Endothelial cell of umbilical vein (primary cell): ENCODE measurements around the gene MTO1. TPM values are rescaled to one million over a fixed set of nuclear protein-coding genes. Genes with fewer than 3 reads are reported as not detected.
"Not testable (repeated sequence)": the region's sequence is repeated elsewhere in the genome, so short reads cannot be mapped to it uniquely, and the experiment has no call there.

Source experiments
- BruUV-seq: library from RNA; stranded (reverse); fragments of 400-500 nt; replicated peaks from 2 replicates; lab custom pipeline; 2021; lab: Mats Ljungman, UMichigan
- CTCF ChIA-PET: fragments of 300-600, 350-600 bp; sonication (Branson Sonifier 250); formaldehyde crosslinking; loops from one replicate; lab custom pipeline; 2021; ENCODE audit warnings: antibody characterized with exemption, inconsistent platforms; lab: Charles Lee
- POLR2A ChIA-PET: fragments of 300-600, 350-600 bp; sonication (Branson Sonifier 250); formaldehyde crosslinking; loops from one replicate; lab custom pipeline; 2021; ENCODE audit warnings: antibody characterized with exemption, inconsistent platforms; lab: Charles Lee
- DNase-seq: peaks from one replicate; pipeline ENCODE4 v3.0.0-alpha.2; 2011; ENCODE audit warnings: low read depth, low spot score
- FAIRE-seq: peaks from 2 replicates; lab custom pipeline; 2011; peaks lifted over from hg19 to GRCh38; lab: Jason Lieb, UNC
- H2AFZ ChIP-seq: 2 replicates; pipeline ENCODE4 v1.6.0; 2012; ENCODE audit warnings: low read depth, low read length, control low read depth, inconsistent platforms
- H3K27ac ChIP-seq: 2 replicates; pipeline ENCODE4 v1.5.1; 2011; ENCODE audit warnings: low read depth, mild to moderate bottlenecking, control low read depth, low read length, moderate library complexity; ENCODE audit not compliant: insufficient read depth
- H3K27me3 ChIP-seq, 2 experiments: 2 replicates each; pipeline versions ENCODE4 v1.6.0 to v1.6.1; 2011; ENCODE audit warnings: low read length in 2 of 2, mixed read lengths in 1 of 2; ENCODE audit not compliant: control insufficient read depth in 2 of 2, insufficient read depth in 2 of 2
- H3K36me3 ChIP-seq, 2 experiments: 2 replicates in 1 of 2; 3 replicates in 1 of 2; pipeline ENCODE4 v1.5.1; 2011; ENCODE audit warnings: low read length in 2 of 2, mild to moderate bottlenecking in 1 of 2, moderate library complexity in 1 of 2; ENCODE audit not compliant: control insufficient read depth in 2 of 2, insufficient read depth in 2 of 2; ENCODE audit errors: extremely low read depth in 1 of 2
- H3K4me1 ChIP-seq: 3 replicates; pipeline ENCODE4 v1.5.1; 2011; ENCODE audit warnings: mild to moderate bottlenecking, low read length; ENCODE audit not compliant: control insufficient read depth, insufficient read depth; ENCODE audit errors: extremely low read depth
- H3K4me2 ChIP-seq: 2 replicates; pipeline ENCODE4 v1.6.1; 2011; ENCODE audit warnings: low read length, control low read depth, mixed read lengths; ENCODE audit not compliant: insufficient read depth
- H3K4me3 ChIP-seq, 3 experiments: fragments of 200-600 bp in 1 of 3; sonication (generic), shearing (Covaris generic) in 1 of 3; replicated peaks in 1 of 3; 2 replicates each; pipeline ENCODE4 v1.5.1; 2011 to 2016; ENCODE audit warnings: control low read depth in 3 of 3, low read length in 3 of 3, mild to moderate bottlenecking in 2 of 3, inconsistent platforms in 1 of 3, low read depth in 1 of 3, moderate library complexity in 1 of 3; ENCODE audit not compliant: insufficient read depth in 1 of 3
- H3K79me2 ChIP-seq: 2 replicates; pipeline ENCODE4 v1.6.0; 2012; ENCODE audit warnings: low read length, inconsistent platforms; ENCODE audit not compliant: control insufficient read depth, insufficient read depth
- H3K9ac ChIP-seq: replicated peaks from 2 replicates; pipeline ENCODE3; 2011; ENCODE audit warnings: low read length, control low read depth; ENCODE audit not compliant: insufficient read depth; ENCODE audit errors: extremely low read depth
- H3K9me1 ChIP-seq: replicated peaks from 3 replicates; pipeline ENCODE4 v1.6.0; 2011; ENCODE audit warnings: mild to moderate bottlenecking, low read length; ENCODE audit not compliant: control insufficient read depth, insufficient read depth; ENCODE audit errors: extremely low read depth
- H3K9me3 ChIP-seq: replicated peaks from 2 replicates; pipeline ENCODE4 v1.5.1; 2012; ENCODE audit warnings: low read length, inconsistent platforms; ENCODE audit not compliant: control insufficient read depth, insufficient read depth
- H4K20me1 ChIP-seq: replicated peaks from 2 replicates; pipeline ENCODE3; 2011; ENCODE audit warnings: mild to moderate bottlenecking, low read length; ENCODE audit not compliant: control insufficient read depth, insufficient read depth; ENCODE audit errors: extremely low read depth
- CTCF ChIP-seq, 2 donors: IDR thresholded peaks; 1 replicate in 1 of 2; 2 replicates in 1 of 2; pipeline ENCODE4 v1.5.1; 2011; ENCODE audit warnings: low read length in 2 of 2, mild to moderate bottlenecking in 2 of 2, moderate library complexity in 2 of 2, control low read depth in 1 of 2, inconsistent platforms in 1 of 2, low read depth in 1 of 2; ENCODE audit not compliant: insufficient read depth in 1 of 2; ENCODE audit errors: extremely low read depth in 1 of 2
- EZH2 ChIP-seq: IDR thresholded peaks from 2 replicates; pipeline ENCODE4 v1.6.1; 2012; ENCODE audit warnings: borderline replicate concordance, low read depth, mild to moderate bottlenecking, moderate library complexity, low read length, inconsistent platforms; ENCODE audit not compliant: severe bottlenecking
- FOS ChIP-seq: IDR thresholded peaks from 2 replicates; pipeline ENCODE4 v1.6.1; 2011; ENCODE audit warnings: mild to moderate bottlenecking, low read length, moderate library complexity, borderline replicate concordance; ENCODE audit not compliant: insufficient read depth
- GATA2 ChIP-seq: IDR thresholded peaks from 2 replicates; pipeline ENCODE4 v1.7.0; 2011; ENCODE audit warnings: low read depth, mild to moderate bottlenecking, moderate library complexity, mixed read lengths, low read length; ENCODE audit not compliant: insufficient read length, insufficient read depth
- JUN ChIP-seq: IDR thresholded peaks from 2 replicates; pipeline ENCODE4 v1.6.1; 2011; ENCODE audit warnings: borderline replicate concordance, low read depth; ENCODE audit not compliant: insufficient read length, insufficient read depth
- MAX ChIP-seq: IDR thresholded peaks from 2 replicates; pipeline ENCODE4 v1.6.1; 2011; ENCODE audit not compliant: insufficient read depth, insufficient read length
- MYC ChIP-seq: IDR thresholded peaks from one replicate; pipeline ENCODE4 v1.6.1; 2011; ENCODE audit warnings: mild to moderate bottlenecking, low read depth, low read length
- POLR2A ChIP-seq: IDR thresholded peaks from 2 replicates; pipeline ENCODE4 v1.6.1; 2012; ENCODE audit warnings: low read depth, mild to moderate bottlenecking, control low read depth, low read length
- POLR2AphosphoS5 ChIP-seq: IDR thresholded peaks from 2 replicates; pipeline ENCODE4 v1.6.1; 2012; ENCODE audit warnings: low read depth, mild to moderate bottlenecking, control low read depth, low read length, moderate library complexity; ENCODE audit not compliant: insufficient read depth
- dilution Hi-C: fragments of 300-500 bp; cut with MboI; formaldehyde crosslinking; loops from one replicate; pipeline ENCODE4 v1.15.0; 2019; ENCODE audit warnings: low sequenced_read_pairs; ENCODE audit not compliant: extremely low pct_ligation_motif_present
- intact Hi-C: fragments of 100-400 bp; cut with micrococcal nuclease; formaldehyde crosslinking; loops from one replicate; pipeline ENCODE4 v1.10.0; 2022
- polyA plus RNA-seq, 4 experiments: library from polyadenylated mRNA; depleted of rRNA in 3 of 4; stranded (reverse) in 3 of 4; unstranded in 1 of 4; fragments of >200 nt; gene quantifications; 2 replicates each; pipeline versions ENCODE4 v1.2.1 to v1.2.3, GENCODE V29; 2011 to 2012; ENCODE audit warnings: missing spikeins in 1 of 4
- total RNA-seq: library from RNA; stranded (reverse); gene quantifications from 2 replicates; pipeline ENCODE4 v1.2.3, GENCODE V29; 2021

MTO1 gene
- total and polyA plus RNA-seq, 2 donors (not counting 3 experiments of a cell fraction or from before 2014, with no cell fraction given), result 12.6 to 24.8 TPM

GRCh38 chr6:73548458-73549446, 87.2 kb downstream of the MTO1 start:
- no TSS peak for BruUV-seq
- DNase-seq, result no peak
- Histone ChIP-seq H3K27ac (no peak overlapping the region), H3K9me1 (no peaks in the 10 kb centered on the region), H4K20me1 (no peaks in the 10 kb centered on the region), H3K9ac (no peak overlapping the region), H3K27me3 (no peaks in the 10 kb centered on the region), H3K4me3 (no peak overlapping the region), H2AFZ (no peak overlapping the region), H3K4me2 (no peak overlapping the region), H3K4me1 (no peaks in the 10 kb centered on the region), H3K36me3 (no peaks in the 10 kb centered on the region), H3K79me2 (no peaks in the 10 kb centered on the region), H3K9me3 (no peaks in the 10 kb centered on the region)
- POLR2A ChIA-PET, result no interaction called here
- CTCF ChIA-PET, result interaction anchor here (0.7 to 2.0 kb wide), 8 partner anchors 9 to 306 kb away, joined by 3 to 11 read pairs (median 4); no protein-coding TSS in a partner anchor
- dilution Hi-C loops (no loop called here), intact Hi-C loops (no loop called here)
- TF ChIP-seq FOS, result no peak
- no peak for TF ChIP-seq GATA2
- TF ChIP-seq MYC, result no peak
- no peak for TF ChIP-seq POLR2A
- no peak for TF ChIP-seq CTCF (IDR thresholded peaks at IDR 0.05; ENCODE audit: extremely low read depth in 1 of 2, insufficient read depth in 1 of 2, low read depth in 1 of 2, low read length in 2 of 2)
- no peak for TF ChIP-seq POLR2AphosphoS5
- no peak for TF ChIP-seq EZH2
- no peak for TF ChIP-seq MAX
- TF ChIP-seq JUN, result no peak
- no peak for FAIRE-seq

GRCh38 chr6:73551115-73551514, 89.6 kb downstream of the MTO1 start:
- POLR2A ChIA-PET, H3K36me3 ChIP-seq, H2AFZ ChIP-seq, H3K79me2 ChIP-seq, H3K9me3 ChIP-seq, H3K4me2 ChIP-seq, H3K27ac ChIP-seq, H3K9me1 ChIP-seq, intact Hi-C loops, H3K9ac ChIP-seq, dilution Hi-C loops, CTCF ChIA-PET, BruUV-seq, DNase-seq, FAIRE-seq, H3K4me3 ChIP-seq, H4K20me1 ChIP-seq, H3K4me1 ChIP-seq, H3K27me3 ChIP-seq: not testable (repeated sequence)
